ENCODE results near the gene ZNF775.

ZNF775 gene

GRCh38 chr7:150441524-150441923, 62.4 kb downstream of the ZNF775 start:
- DNase-seq (ENCODE audit: low read depth in 2 of 2) = no peak

GRCh38 chr7:150442811-150443210, 63.7 kb downstream of the ZNF775 start:
- no peak for DNase-seq (ENCODE audit: low read depth in 2 of 2)

- no peak for DNase-seq (ENCODE audit: low read depth in 2 of 2)
Observed at GRCh38 chr7:150443793-150444540, 64.8 kb downstream of the ZNF775 start.

- no peak for DNase-seq (ENCODE audit: low read depth in 2 of 2)
Observed at GRCh38 chr7:150444674-150445365, 65.7 kb downstream of the ZNF775 start.

- no peak for DNase-seq (ENCODE audit: low read depth in 2 of 2)
Observed at GRCh38 chr7:150446288-150446938, 67.3 kb downstream of the ZNF775 start.
